H1 (cell line): ENCODE data around the gene ADAM19. TPM values are rescaled to one million over a fixed set of nuclear protein-coding genes. Genes with fewer than 3 reads are reported as not detected.

Experiments
- CTCF ChIA-PET: fragments of 300-600 bp; sonication (Branson Sonifier 250); formaldehyde crosslinking; loops from one replicate; lab custom pipeline; 2021; ENCODE audit not compliant: partially characterized antibody; lab: Charles Lee
- POLR2A ChIA-PET: fragments of 300-600 bp; sonication (Branson Sonifier 250); formaldehyde crosslinking; loops from one replicate; lab custom pipeline; 2021; ENCODE audit warnings: inconsistent platforms; ENCODE audit not compliant: partially characterized antibody; lab: Charles Lee
- DNase-seq, 2 experiments: peaks; one replicate each; pipeline versions ENCODE4 v3.0.0 to v3.0.0-alpha.2; 2010 to 2022; ENCODE audit warnings: low spot score in 2 of 2, low read depth in 1 of 2, mixed read lengths in 1 of 2
- FAIRE-seq: peaks from 2 replicates; lab custom pipeline; 2011; peaks lifted over from hg19 to GRCh38; lab: Jason Lieb, UNC
- H2AFZ ChIP-seq: 2 replicates; pipeline ENCODE4 v1.8.1; 2012; ENCODE audit warnings: low read length, inconsistent platforms
- H2AK5ac ChIP-seq: 2 replicates; pipeline ENCODE4 v1.6.1; 2013; ENCODE audit warnings: low read depth, low read length
- H2BK120ac ChIP-seq: replicated peaks from 2 replicates; pipeline ENCODE3; 2013; ENCODE audit warnings: low read depth, low read length, inconsistent platforms
- H2BK12ac ChIP-seq: 2 replicates; pipeline ENCODE4 v1.6.1; 2013; ENCODE audit warnings: low read depth, low read length
- H2BK15ac ChIP-seq: 2 replicates; pipeline ENCODE4 v1.6.1; 2013; ENCODE audit warnings: low read length
- H2BK20ac ChIP-seq: 2 replicates; pipeline ENCODE4 v1.6.1; 2013; ENCODE audit warnings: low read length
- H2BK5ac ChIP-seq: 2 replicates; pipeline ENCODE4 v1.6.1; 2013; ENCODE audit warnings: low read depth, low read length
- H3K14ac ChIP-seq: 2 replicates; pipeline ENCODE4 v1.6.1; 2013; ENCODE audit warnings: inconsistent platforms; ENCODE audit not compliant: insufficient read length
- H3K18ac ChIP-seq: 2 replicates; pipeline ENCODE4 v1.6.1; 2013; ENCODE audit warnings: low read length; ENCODE audit errors: extremely low read depth
- H3K23ac ChIP-seq: 2 replicates; pipeline ENCODE4 v1.6.1; 2013; ENCODE audit warnings: inconsistent platforms; ENCODE audit not compliant: insufficient read length
- H3K23me2 ChIP-seq: 2 replicates; pipeline ENCODE4 v1.6.1; 2013; ENCODE audit warnings: low read depth, low read length
- H3K27ac ChIP-seq: 2 replicates; pipeline ENCODE4 v1.6.1; 2011; ENCODE audit warnings: low read depth, low read length, inconsistent platforms
- H3K27me3 ChIP-seq, 4 experiments: replicated peaks in 1 of 4; 1 replicate in 1 of 4; 2 replicates in 3 of 4; pipeline versions ENCODE4 v1.6.1 to v1.8.1; 2011 to 2013; ENCODE audit warnings: low read length in 3 of 4, mild to moderate bottlenecking in 3 of 4, inconsistent platforms in 2 of 4, mixed read lengths in 2 of 4, moderate library complexity in 1 of 4; ENCODE audit not compliant: control insufficient read depth in 3 of 4, insufficient read depth in 3 of 4; ENCODE audit errors: extremely low read depth in 1 of 4
- H3K36me3 ChIP-seq, 4 experiments: 2 replicates each; pipeline versions ENCODE4 v1.6.1 to v1.8.1; 2011 to 2013; ENCODE audit warnings: mild to moderate bottlenecking in 4 of 4, low read length in 3 of 4, moderate library complexity in 2 of 4, control low read depth in 1 of 4, inconsistent platforms in 1 of 4; ENCODE audit not compliant: insufficient read depth in 4 of 4, control insufficient read depth in 2 of 4
- H3K4ac ChIP-seq: replicated peaks from 2 replicates; pipeline ENCODE3; 2013; ENCODE audit warnings: low read length, low read depth, mixed read lengths, inconsistent platforms; ENCODE audit not compliant: insufficient read length
- H3K4me1 ChIP-seq, 4 experiments: replicated peaks in 1 of 4; 1 replicate in 1 of 4; 2 replicates in 3 of 4; pipeline versions ENCODE4 v1.6.1 to v1.8.1; 2011 to 2013; ENCODE audit warnings: low read length in 3 of 4, inconsistent platforms in 2 of 4, mixed read lengths in 1 of 4; ENCODE audit not compliant: insufficient read depth in 4 of 4, control insufficient read depth in 3 of 4
- H3K4me2 ChIP-seq, 2 experiments: 2 replicates each; pipeline versions ENCODE4 v1.6.1 to v1.8.1; 2011 to 2013; ENCODE audit warnings: low read depth in 2 of 2, low read length in 2 of 2, control low read depth in 1 of 2, inconsistent platforms in 1 of 2, mild to moderate bottlenecking in 1 of 2; ENCODE audit not compliant: insufficient read depth in 1 of 2
- H3K4me3 ChIP-seq, 4 experiments: fragments of 200-600, 300-600 bp in 1 of 4; sonication (generic), shearing (Covaris generic), sonication (Bioruptor Twin) in 1 of 4; 2 replicates each; pipeline versions ENCODE4 v1.5.1 to v1.8.1; 2011 to 2016; ENCODE audit warnings: low read length in 4 of 4, low read depth in 3 of 4, control low read depth in 2 of 4, inconsistent platforms in 2 of 4, mild to moderate bottlenecking in 2 of 4, mixed read lengths in 1 of 4, moderate library complexity in 1 of 4; ENCODE audit not compliant: insufficient read depth in 2 of 4; ENCODE audit errors: extremely low read depth in 1 of 4
- H3K56ac ChIP-seq: replicated peaks from 2 replicates; pipeline ENCODE3; 2013; ENCODE audit warnings: low read depth, mild to moderate bottlenecking, mixed read lengths, low read length, inconsistent platforms; ENCODE audit not compliant: insufficient read length
- H3K79me1 ChIP-seq: 2 replicates; pipeline ENCODE4 v1.6.1; 2013; ENCODE audit warnings: low read depth, low read length, control low read depth
- H3K79me2 ChIP-seq, 2 experiments: 2 replicates each; pipeline versions ENCODE4 v1.6.1 to v1.8.1; 2012 to 2013; ENCODE audit warnings: low read length in 2 of 2, mild to moderate bottlenecking in 2 of 2, inconsistent platforms in 1 of 2; ENCODE audit not compliant: insufficient read depth in 2 of 2, control insufficient read depth in 1 of 2
- H3K9ac ChIP-seq, 4 experiments: replicated peaks in 1 of 4; 1 replicate in 1 of 4; 2 replicates in 3 of 4; pipeline versions ENCODE4 v1.6.1 to v1.8.1; 2011 to 2013; ENCODE audit warnings: low read depth in 3 of 4, low read length in 3 of 4, control low read depth in 2 of 4, mild to moderate bottlenecking in 2 of 4, moderate library complexity in 2 of 4, inconsistent platforms in 1 of 4; ENCODE audit errors: extremely low read depth in 1 of 4
- H3K9me3 ChIP-seq, 2 experiments: 2 replicates each; pipeline versions ENCODE4 v1.6.1 to v1.8.1; 2012 to 2013; ENCODE audit warnings: mild to moderate bottlenecking in 2 of 2, moderate library complexity in 2 of 2, control low read depth in 1 of 2, inconsistent platforms in 1 of 2, low read depth in 1 of 2, low read length in 1 of 2, mixed read lengths in 1 of 2; ENCODE audit not compliant: insufficient read depth in 2 of 2
- H4K20me1 ChIP-seq, 2 experiments: replicated peaks in 1 of 2; 2 replicates each; pipeline versions ENCODE3 to v1.8.1; 2011 to 2013; ENCODE audit warnings: inconsistent platforms in 2 of 2, low read length in 2 of 2, mild to moderate bottlenecking in 1 of 2; ENCODE audit not compliant: insufficient read depth in 2 of 2, control insufficient read depth in 1 of 2
- H4K5ac ChIP-seq: 2 replicates; pipeline ENCODE4 v1.6.1; 2013; ENCODE audit warnings: low read length, low read depth, mixed read lengths, inconsistent platforms; ENCODE audit not compliant: insufficient read length
- H4K8ac ChIP-seq: 2 replicates; pipeline ENCODE4 v1.8.0; 2013; ENCODE audit warnings: mild to moderate bottlenecking, moderate library complexity, low read length, inconsistent platforms; ENCODE audit not compliant: insufficient read depth; ENCODE audit errors: extremely low read depth
- H4K91ac ChIP-seq: replicated peaks from 2 replicates; pipeline ENCODE3; 2013; ENCODE audit warnings: low read length, mixed read lengths, inconsistent platforms; ENCODE audit not compliant: insufficient read length
- ASH2L ChIP-seq: fragments of 200-600, 300-600 bp; sonication (generic); IDR thresholded peaks from one replicate; pipeline ENCODE4 v1.7.1; 2017; ENCODE audit warnings: low read length
- E2F6 ChIP-seq: IDR thresholded peaks from 2 replicates; pipeline ENCODE4 v1.6.1; 2012; ENCODE audit warnings: inconsistent platforms
- JUND ChIP-seq: IDR thresholded peaks from 2 replicates; pipeline ENCODE4 v1.6.1; 2011; ENCODE audit warnings: mild to moderate bottlenecking, improper control_type of control experiment, low read length
- RBBP5 ChIP-seq: IDR thresholded peaks from 2 replicates; pipeline ENCODE4 v1.7.1; 2012; ENCODE audit warnings: low read depth, mild to moderate bottlenecking, inconsistent platforms, low read length, moderate library complexity, borderline replicate concordance
- RFX5 ChIP-seq: IDR thresholded peaks from 2 replicates; pipeline ENCODE4 v1.6.1; 2011; ENCODE audit warnings: low read depth, low read length, improper control_type of control experiment, borderline replicate concordance
- RNF2 ChIP-seq: fragments of 200-900, 300-1000 bp; sonication (generic); IDR thresholded peaks from 2 replicates; pipeline ENCODE4 v1.7.1; 2016; ENCODE audit warnings: borderline replicate concordance, low read depth, mild to moderate bottlenecking, antibody characterized with exemption, low read length; ENCODE audit not compliant: poor library complexity, severe bottlenecking; ENCODE audit errors: missing control alignments
- SIX5 ChIP-seq: IDR thresholded peaks from 2 replicates; pipeline ENCODE4 v1.6.1; 2011; ENCODE audit warnings: mild to moderate bottlenecking, low read depth, low read length
- SP1 ChIP-seq: IDR thresholded peaks from 2 replicates; pipeline ENCODE4 v1.6.1; 2011; ENCODE audit warnings: low read depth, low read length
- SP4 ChIP-seq: IDR thresholded peaks from 2 replicates; pipeline ENCODE4 v1.6.1; 2012; ENCODE audit warnings: low read length, inconsistent platforms
- TAF1 ChIP-seq: IDR thresholded peaks from 2 replicates; pipeline ENCODE4 v1.6.1; 2011; ENCODE audit warnings: mild to moderate bottlenecking, low read depth, low read length
- WGBS, 2 experiments: shearing (Covaris generic) in 1 of 2; methylation state at CpG; one replicate each; pipeline versions ENCODE4 v1.1.6 to v1.1.7; 2013 to 2015; ENCODE audit warnings: low lambda C conversion rate in 2 of 2, mixed read lengths in 2 of 2, inconsistent platforms in 1 of 2, low coverage in 1 of 2, missing lambda C conversion rate in 1 of 2; ENCODE audit not compliant: insufficient replicate concordance in 2 of 2, insufficient coverage in 1 of 2, insufficient read length in 1 of 2; ENCODE audit errors: extremely low coverage in 1 of 2, missing lambda C conversion rate in 1 of 2; 5-methylcytosine and 5-hydroxymethylcytosine counted together
- polyA plus RNA-seq, 7 experiments: library from polyadenylated mRNA; depleted of rRNA in 3 of 7; stranded (reverse) in 5 of 7; unstranded in 2 of 7; fragments of >200 nt in 5 of 7; fragments of 200-250 nt in 2 of 7; gene quantifications; 1 replicate in 5 of 7; 2 replicates in 1 of 7; 4 replicates in 1 of 7; pipeline versions ENCODE4 v1.2.1 to v1.2.3, GENCODE V29; 2011 to 2013; ENCODE audit warnings: missing spikeins in 2 of 7, mixed read lengths in 2 of 7
- total RNA-seq: library from RNA; stranded (reverse); fragmentation: NEBNext Ultra II Directional; extraction: Animal tissue kit (Norgen Biotek cat#: 25700); gene quantifications from 2 replicates; pipeline ENCODE4 v1.2.1, GENCODE V29; 2021
- TF ChIP-seq, protein P1 (sequence below): IDR thresholded peaks from 2 replicates; pipeline ENCODE4 v1.6.1; 2012; ENCODE audit warnings: low read length, inconsistent platforms

The ADAM19 gene
- total and polyA plus RNA-seq, 2 of the 8 experiments (the other 6 are each of a cell fraction or from before 2014, with no cell fraction given), result 6.5 to 22.7 TPM

DNA sequence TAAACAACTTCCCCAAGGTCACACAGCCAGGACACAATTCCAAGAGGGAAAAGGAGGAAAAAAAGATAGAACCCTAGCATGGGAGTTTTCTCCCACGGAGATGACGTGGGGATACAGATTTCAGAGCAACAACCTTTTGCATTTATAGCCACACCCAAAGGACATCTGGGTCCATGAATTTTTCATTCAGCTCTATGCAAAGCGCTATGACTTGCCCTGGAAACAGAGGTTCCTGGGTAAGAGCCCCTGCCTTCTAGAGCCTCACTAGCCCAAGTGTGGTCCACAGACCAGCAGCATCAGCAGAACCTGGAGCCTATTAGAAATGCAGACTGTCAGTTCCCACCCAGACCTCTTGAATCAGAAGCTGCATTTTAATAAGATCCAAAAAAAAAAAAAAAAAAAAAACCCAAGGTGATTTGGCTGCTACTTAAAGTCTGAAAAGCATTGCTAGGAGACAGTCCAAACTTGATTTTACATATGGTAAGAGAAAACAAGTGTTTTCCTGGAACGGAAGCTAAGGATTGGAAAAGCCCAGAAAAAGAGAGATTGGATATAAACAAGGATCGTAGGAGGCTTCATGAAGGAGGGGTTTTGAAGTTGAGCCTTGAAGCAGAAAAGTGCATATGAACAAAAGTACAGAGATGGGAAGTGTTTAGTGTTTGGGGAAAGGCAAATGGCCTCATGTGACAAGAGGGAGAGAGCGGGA, 17.6 kb upstream of the ADAM19 start:
- Histone ChIP-seq H3K23me2 (no peaks in the 10 kb centered on the region), H3K27me3 (no peaks in the 10 kb centered on the region), H3K9ac (no peak overlapping the region), H4K5ac (no peak overlapping the region), H2BK5ac (no peak overlapping the region), H3K4me3 (no peak overlapping the region), H3K27ac (no peak overlapping the region), H2AFZ (no peak overlapping the region), H4K20me1 (no peaks in the 10 kb centered on the region), H2BK15ac (no peak overlapping the region), H3K9me3 (no peaks in the 10 kb centered on the region), H3K4me2 (no peak overlapping the region), H3K79me1 (no peaks in the 10 kb centered on the region), H2BK20ac (no peak overlapping the region), H4K8ac (no peak overlapping the region; the same call in 1 of the 2 replicates), H3K4ac (no peak overlapping the region), H3K4me1 (no peaks in the 10 kb centered on the region), H3K79me2 (no peaks in the 10 kb centered on the region), H3K14ac (no peak overlapping the region), H4K91ac (no peak overlapping the region), H2BK12ac (no peak overlapping the region), H3K56ac (no peak overlapping the region), H2AK5ac (no peak overlapping the region), H3K23ac (no peak overlapping the region), H2BK120ac (no peak overlapping the region), H3K18ac (no peak overlapping the region), H3K36me3 (no peaks in the 10 kb centered on the region)
- DNase-seq, result no peak
- no peak for FAIRE-seq
- ChIA-PET POLR2A (no interaction called here), CTCF (interaction anchor here (0.6 kb wide), 1 partner anchor 645 kb away, joined by 3 read pairs; no protein-coding TSS in a partner anchor)
- WGBS, 2 experiments, result 87% methylated on average over 6 of the region's 6 CpGs; no CpG with 5 or more reads in 1 of the 2 experiments
- TF ChIP-seq, protein P1, sequence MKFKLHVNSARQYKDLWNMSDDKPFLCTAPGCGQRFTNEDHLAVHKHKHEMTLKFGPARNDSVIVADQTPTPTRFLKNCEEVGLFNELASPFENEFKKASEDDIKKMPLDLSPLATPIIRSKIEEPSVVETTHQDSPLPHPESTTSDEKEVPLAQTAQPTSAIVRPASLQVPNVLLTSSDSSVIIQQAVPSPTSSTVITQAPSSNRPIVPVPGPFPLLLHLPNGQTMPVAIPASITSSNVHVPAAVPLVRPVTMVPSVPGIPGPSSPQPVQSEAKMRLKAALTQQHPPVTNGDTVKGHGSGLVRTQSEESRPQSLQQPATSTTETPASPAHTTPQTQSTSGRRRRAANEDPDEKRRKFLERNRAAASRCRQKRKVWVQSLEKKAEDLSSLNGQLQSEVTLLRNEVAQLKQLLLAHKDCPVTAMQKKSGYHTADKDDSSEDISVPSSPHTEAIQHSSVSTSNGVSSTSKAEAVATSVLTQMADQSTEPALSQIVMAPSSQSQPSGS, result no peak
- no peak for TF ChIP-seq ASH2L
- TF ChIP-seq RFX5, result no peak
- TF ChIP-seq RNF2, result no peak
- TF ChIP-seq E2F6, result no peak
- no peak for TF ChIP-seq JUND
- TF ChIP-seq RBBP5, result no peak
- no peak for TF ChIP-seq SP4
- no peak for TF ChIP-seq SP1
- no peak for TF ChIP-seq TAF1
- TF ChIP-seq SIX5, result no peak
